ENCODE measurements around the gene ARHGEF16.

Gene ARHGEF16

DNA sequence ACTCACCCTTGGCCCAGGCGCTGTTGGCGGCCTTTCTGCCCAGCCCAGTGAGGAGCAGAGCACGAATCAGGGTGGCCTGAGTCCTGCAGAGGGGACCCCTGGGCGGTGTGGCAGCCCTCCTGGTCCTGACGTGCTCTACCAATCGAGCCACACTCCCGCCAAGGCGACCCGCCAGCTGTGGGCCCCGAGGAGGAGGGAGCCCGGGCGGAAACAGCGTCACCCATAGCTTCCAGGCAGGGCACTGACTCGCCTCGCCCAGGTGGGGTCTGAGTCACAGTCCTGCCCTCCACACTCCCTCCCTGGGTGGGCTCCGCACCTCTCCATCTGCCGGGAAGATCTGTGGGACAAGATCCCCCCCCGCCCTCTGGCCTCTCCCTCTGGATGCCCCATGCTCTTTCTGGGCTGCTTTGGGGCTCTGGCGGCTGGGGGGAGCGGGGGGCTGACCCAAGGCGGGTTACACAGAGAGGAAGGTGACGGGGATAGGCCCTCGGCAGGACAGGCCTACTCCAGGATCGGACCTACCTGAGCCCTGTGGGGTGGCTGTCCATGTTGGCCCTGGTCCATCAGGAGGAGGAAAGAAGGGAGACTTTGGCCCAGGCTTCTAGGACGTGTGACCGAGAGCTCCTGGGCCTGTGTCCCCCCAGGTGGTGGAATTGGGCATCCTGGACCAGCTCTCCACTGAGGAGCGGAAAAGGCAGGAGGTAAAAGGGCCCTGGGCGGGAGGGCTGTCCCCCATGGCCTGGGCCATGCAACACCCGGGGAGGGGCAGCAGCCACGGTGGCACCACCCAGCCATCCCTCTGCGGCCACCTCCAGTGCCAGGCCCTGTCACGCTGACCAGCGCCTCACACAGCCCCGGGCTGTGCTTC, 14.0 kb downstream of the ARHGEF16 start:
- DNase-seq (ENCODE audit: low spot score) = no peak

DNA sequence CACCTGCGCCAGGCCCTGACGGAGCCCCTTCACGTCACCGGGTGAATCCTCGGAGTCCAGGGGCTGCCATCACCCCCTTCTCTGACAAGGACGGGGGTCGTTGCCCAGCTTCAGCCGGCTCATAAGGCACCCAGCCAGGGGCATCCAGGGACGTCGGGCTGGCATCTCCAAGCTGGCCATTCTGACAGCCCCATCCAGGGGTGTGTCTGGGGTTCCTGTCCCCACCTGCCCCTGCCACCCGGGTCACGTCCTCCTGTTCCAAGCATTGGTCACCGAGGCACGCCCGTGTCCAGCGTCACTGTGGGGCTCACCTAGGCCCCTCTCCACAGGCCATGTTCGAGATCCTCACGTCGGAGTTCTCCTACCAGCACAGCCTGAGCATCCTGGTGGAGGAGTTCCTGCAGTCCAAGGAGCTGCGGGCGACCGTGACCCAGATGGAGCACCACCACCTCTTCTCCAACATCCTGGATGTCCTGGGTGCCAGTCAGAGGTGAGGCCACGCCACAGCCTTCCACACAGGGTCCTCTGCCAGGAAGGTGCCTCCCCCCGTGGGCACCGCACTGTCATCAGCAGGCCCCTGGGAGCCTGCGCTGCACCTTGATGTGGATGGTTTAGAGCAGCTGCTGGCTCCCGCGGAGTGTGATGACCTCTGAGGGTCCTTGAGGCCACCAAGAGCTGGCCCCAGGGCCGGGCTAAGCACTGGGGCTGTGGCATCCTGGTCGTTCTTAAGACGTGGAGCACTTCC, 14.8 kb downstream of the ARHGEF16 start:
- no peak for DNase-seq (ENCODE audit: low spot score)

DNA sequence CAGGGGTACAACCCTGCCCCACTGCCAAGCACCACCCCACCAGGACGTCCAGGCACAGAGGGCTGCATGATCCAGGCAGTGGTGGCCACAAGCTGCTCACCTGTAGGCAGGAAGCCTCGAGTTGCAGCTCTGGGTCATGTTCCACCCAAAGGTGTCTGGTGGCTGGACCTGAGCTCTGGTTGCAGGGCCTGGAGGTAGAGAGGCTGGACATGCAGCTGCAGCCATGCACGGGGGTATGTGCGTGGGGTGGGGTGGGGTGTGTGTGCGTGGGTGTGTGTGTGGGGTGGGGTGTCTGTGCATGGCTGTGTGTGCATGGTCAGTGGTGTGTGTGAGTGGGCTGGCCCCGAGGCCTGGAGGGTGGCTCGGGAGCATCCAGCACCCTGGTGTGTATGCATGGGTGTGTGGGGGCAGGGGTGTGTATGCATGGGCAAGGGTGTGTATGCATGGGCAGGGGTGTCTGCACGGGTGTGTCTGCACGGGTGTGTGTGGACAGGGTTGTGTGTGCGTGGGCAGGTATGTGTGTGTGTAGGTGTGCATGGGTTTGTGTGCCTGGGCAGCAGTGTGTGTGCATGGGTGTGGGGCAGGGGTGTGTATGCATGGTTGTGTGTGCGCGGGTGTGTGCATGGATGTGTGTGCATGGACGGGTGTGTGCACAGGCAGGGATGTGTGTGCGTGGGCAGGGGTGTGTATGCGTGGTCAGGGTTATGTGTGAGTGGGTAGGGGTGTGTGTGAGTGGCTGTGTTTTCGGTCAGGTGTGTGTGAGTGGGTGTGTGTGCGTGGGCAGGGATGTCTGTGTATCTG, 15.6 kb downstream of the ARHGEF16 start:
- no peak for DNase-seq (ENCODE audit: low spot score)

DNA sequence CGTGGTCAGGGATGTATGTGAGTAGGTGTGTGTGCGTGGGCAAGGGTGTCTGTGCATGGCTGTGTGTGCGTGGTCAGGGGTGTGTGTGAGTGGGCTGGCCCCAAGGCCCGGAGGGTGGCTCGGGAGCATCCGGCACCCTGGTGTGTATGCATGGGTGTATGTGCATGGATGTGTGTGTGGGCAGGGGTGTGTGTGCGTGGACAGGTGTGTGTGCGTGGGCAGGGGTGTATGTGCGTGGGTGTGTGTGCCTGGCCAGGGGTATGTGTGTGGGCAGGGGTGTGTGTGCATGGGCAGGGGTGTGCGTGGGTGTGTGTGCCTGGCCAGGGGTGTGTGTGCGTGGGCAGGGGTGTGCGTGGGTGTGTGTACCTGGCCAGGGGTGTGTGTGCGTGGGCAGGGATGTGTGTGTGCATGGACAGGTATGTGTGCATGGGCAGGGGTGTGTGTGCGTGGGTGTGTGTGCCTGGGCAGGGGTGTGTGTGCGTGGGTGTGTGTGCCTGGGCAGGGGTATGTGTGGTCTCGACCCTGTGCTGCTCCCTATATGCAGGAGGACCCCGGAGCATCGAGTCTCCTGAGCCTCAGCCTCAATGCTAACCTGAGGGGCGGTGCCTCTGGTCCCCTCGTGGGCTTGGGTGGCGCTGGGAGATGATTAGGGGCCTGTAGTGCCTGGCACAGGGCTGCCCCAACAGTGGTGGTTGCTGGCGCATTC, 16.3 kb downstream of the ARHGEF16 start:
- DNase-seq (ENCODE audit: low spot score) = no peak

DNA sequence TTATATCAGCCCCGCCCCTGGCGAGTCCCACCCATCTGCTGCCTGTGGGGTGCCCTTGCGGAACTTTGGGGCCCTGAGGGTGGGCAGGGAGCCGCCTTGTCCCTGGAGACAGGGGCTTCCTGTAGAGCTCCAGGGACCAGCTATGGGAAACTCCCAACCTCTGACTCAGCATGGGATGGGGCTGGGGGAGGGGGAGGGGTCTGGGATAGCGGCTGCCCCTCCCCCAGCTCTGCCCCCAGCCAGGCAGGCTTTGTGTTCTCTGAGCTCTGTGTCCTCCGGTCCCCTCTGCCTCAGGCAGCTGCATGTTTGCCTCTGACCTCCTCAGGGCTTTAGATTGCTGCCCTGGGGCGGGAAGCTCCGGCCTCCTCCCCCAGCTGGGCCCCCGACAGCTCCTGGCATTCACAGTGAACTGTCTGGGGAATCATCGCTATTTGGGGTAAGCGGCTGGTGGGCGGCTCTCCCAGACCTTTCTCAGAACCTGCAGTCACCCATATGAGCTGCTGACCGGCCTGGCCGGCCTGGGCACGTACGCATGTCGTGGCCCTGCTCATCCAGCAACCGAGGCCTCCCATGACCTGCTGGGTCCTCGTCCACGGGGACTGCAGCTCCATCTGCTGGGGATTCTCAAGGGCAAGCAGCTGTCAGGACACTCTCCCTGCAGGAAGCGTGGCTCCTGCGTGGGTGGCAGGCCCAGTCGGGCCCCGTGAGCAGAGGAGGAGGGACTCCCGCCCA, 17.1 kb downstream of the ARHGEF16 start:
- DNase-seq (ENCODE audit: low spot score) = peak; percentile 51

DNA sequence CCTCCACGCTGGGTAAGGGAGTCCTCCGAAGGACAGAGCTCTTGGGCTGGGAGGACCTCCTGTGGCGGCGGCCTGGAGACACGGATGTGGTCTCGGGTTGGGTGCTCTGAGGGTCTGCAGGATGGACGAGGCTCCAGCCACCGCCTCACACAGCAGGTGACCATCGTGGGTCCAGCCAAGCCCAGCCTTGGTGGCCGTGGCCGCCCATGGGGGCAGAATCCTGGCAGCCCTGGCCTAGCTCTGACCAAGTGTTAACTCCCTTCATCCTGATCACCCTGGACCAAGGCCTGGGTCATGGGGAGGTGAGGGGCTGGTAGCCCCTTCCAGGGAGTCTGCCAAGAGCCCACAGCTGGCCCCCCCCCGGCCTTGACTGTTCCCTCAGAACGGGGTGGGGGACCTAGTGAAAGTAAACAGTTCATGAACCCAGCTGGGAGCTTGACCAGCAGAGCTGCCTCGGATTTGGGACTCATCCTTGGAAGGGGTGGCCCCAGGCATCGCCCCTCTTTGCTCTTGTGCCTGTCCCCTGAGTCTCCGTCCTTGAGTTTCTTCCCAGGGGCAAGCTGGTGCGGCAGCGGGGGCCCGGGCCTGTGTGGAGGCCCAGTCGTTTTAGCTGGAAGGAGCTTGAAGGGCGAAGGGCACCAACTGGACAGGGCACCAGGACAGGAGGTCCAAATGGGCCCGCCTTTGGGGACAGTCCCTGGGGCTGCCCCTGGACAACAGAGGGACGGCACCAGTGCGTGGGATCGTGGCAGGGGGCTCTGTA, 17.8 kb downstream of the ARHGEF16 start:
- DNase-seq (ENCODE audit: low spot score) = no peak

DNA sequence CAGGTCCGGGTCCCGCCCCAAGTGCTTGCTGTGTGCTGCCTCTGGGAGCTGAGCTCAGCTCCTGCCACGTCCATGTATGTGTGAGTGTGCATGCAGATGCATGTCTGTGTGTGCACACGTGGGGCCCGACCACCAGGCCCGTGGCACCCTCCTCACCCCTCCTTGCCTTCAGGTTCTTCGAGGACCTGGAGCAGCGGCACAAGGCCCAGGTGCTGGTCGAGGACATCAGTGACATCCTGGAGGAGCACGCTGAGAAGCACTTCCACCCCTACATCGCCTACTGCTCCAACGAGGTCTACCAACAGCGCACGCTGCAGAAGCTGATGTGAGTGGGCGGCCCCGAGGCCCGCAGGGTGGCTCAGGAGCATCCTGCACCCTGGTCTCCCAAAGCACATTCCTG, 18.4 kb downstream of the ARHGEF16 start:
- DNase-seq (ENCODE audit: low spot score) = no peak

DNA sequence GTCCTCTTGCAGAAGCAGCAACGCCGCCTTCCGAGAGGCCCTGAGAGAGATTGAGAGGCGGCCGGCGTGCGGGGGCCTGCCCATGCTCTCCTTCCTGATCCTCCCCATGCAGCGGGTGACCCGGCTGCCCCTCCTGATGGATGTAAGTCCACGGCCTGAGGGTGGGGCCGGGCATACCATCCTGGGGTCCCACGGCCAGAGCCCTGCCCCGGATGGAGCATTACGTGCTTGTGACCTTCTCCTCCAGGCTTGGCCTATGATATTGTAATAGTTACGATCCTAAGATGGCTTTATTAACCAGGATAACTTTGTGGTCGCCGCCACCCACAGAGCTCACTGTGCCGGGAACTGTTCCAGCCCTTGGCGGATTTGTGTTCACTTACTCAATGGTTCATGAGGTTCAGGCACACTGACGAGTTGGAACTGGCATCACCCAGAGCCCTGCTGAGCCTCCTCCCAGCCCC, 18.9 kb downstream of the ARHGEF16 start:
- DNase-seq (ENCODE audit: low spot score) = no peak

DNA sequence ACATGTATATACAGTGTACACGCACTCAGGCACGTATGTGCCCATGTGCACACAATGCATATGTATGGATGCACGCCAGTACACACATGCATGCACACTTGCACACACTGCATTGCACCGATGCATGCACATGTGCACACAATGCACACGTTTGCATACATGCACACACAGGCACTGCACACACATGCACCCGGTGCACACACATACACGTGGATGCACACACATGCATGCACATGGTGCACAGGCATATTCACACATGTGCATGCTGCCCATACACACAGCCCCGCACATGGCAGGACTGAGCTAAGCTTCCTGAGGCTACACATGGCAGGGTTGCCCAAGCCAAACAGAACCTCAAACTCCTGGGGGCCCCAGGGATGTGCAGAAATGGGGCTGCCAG, 19.6 kb downstream of the ARHGEF16 start:
- no peak for DNase-seq (ENCODE audit: low spot score)

DNA sequence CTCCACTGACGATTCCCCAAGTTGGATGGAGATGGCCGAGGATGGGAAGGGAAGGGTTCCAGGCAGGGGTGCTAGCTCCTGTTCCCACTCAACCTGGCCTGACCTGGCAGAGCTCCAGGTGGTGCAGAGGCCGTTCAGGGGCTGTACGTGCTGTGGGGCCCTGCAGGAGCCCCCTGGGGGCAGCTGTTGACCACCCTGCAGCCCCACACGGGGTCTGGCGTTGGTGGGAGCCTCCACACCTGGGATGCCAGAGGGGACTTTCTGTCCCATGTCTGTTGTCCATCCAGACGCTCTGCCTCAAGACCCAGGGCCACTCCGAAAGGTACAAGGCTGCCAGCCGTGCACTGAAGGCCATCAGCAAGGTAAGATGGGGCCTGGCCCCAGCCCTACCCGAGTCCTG, 20.0 kb downstream of the ARHGEF16 start:
- no peak for DNase-seq (ENCODE audit: low spot score)

DNA sequence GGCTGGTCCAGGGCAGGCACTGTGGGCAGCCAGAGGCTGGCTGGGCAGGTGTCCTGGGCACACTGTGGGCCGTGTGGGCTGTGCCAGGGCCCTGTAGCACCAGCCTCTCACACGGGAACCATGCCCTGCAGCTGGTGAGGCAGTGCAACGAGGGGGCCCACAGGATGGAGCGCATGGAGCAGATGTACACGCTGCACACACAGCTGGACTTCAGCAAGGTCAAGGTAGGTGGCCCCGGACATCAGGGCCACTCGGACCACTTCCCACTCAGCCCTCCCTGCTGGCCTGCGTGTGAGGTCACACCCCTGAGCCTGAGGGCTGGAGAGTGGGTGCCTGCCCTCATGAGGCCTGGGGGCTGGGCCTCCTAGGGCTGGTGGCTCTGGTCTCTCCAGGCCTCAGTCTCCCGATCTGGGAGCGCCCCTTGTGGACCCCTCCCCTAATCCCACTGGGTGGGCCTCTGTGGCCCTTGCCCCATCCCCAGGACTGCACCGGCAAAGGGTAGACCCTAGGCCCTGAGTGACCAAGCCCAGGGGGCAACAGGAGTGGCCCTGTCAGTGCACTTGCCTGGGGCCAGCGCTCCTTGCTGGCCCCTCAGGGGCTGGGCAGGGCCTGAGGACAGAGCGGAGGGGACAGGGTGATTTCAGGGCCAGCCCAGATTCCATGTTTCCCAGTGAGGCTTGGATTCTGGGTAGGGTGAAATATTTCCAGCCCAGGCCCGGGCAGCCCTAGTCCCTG, 21.5 kb downstream of the ARHGEF16 start:
- DNase-seq (ENCODE audit: low spot score) = no peak

DNA sequence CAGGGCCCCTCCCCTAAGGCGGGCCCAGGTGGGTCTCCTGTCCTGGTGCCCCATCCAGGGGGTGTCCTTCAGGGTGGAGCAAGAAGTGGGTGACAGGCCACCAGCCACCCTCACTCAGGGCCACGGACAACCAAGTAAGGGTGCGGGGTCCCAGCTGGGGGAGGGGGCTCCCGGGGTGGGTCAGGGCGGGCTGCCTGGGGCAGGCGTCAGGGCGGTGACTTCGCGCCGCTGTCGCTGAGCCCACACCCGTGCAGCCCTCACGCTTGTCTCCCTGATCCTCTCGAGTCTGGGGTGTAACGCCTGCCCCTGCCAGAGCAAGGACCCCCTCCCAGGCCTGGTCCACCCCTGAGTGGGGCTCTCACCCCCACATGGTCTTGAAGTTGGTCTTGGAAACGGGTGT, 22.2 kb downstream of the ARHGEF16 start:
- no peak for DNase-seq (ENCODE audit: low spot score)

DNA sequence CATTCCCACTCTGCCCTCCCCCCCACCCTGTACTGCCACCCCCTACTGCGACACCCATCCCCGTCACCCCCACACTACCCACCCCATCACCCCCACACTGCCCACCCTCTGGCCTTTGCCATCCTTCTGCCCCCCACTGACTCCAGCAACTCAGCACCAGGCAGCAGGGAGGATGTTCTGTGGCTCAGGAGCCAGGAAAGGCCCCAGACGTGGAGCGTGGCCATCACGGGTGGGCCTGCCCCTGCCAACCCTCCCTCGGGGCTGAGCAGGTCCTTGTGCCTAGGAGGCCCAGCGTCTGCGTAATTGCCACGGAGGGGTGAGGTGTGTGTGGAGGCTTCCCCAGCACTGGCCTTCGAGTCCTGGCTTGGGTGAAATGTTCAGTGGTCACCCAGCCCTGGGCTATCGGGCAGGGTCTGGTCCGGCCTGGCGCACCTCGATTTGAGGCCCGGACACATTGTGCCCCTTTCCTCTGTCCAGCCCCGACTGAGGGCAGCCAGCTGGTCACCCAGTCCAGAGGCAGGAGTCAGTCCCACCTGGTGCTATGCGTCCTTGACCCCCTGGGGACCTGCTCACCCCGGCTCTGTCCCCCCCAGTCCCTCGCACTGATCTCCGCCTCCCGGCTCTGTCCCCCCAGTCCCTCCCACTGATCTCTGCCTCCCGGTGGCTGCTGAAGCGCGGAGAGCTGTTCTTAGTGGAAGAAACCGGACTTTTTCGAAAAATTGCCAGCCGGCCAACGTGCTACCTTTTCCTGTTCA, 23.0 kb downstream of the ARHGEF16 start:
- no peak for DNase-seq (ENCODE audit: low spot score)

DNA sequence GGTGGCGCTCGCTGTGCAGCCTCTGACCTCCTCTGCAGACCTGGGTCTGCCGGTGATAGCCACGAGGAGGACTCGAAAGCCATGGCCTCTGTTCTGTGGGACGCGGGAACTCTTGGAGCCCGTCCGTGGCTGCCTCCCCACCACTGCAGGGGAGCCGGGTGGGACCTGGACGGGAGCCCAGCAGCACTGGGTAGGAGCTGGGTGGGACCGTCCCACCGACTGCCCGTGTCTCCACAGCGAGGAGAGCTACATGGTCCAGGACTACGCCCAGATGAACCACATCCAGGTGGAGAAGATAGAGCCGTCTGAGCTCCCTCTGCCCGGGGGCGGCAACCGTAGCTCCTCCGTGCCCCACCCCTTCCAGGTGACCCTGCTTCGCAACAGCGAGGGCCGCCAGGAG, 23.7 kb downstream of the ARHGEF16 start:
- DNase-seq (ENCODE audit: low spot score) = no peak

DNA sequence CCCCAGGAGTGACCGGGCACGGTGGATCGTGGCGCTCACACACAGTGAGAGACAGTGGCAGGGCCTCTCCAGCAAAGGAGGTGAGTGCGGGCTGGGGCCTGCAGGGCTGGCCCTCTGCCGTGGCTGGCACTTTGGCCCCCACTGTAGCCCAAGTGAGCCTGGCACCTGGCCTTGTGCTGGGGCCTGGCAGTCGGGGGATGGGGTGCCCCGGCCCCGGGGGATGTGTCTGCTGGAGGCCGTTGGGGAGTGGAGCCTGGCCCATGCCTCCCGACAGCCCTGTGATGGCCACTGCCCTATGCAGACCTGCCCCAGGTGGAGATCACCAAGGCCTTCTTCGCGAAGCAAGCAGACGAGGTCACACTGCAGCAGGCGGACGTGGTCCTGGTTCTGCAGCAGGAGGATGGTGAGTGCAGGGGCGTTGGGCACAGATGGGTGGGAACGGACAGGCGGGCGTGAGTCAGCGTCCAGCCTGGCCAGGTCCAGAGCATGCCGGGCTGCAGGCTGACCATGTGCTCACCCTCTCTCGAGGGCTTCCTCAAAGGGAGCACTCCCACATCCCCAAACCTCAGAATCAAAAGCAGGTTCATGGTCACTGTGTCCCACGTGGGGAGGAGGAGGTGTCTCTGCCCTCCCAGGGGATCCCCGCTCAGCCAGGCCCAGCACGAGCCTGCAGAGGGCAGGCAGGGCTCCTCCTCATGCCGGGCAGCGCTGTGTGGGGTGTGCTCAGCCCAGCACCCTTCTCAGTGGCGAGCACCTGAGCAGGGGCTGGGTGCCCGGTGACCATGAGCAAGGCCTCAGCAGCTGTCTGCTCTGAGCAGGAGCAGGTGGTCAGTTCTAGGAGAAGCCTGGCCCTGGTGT, 25.3 kb downstream of the ARHGEF16 start:
- no peak for DNase-seq (ENCODE audit: low spot score)

DNA sequence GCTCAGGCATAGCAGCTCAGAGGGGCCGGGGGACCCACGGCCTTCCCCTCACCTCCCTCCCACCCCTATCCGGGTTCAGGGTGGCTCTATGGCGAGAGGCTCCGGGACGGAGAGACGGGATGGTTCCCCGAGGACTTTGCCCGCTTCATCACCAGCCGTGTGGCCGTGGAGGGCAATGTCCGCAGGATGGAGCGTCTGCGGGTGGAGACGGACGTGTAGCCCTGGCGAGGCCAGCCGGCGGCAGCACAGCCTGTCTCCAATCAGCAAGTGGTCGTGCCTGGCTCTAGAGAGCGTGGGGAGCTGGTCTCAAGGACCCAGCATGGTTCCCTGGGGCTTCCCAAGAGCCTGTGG, 25.9 kb downstream of the ARHGEF16 start:
- no peak for DNase-seq (ENCODE audit: low spot score)

DNA sequence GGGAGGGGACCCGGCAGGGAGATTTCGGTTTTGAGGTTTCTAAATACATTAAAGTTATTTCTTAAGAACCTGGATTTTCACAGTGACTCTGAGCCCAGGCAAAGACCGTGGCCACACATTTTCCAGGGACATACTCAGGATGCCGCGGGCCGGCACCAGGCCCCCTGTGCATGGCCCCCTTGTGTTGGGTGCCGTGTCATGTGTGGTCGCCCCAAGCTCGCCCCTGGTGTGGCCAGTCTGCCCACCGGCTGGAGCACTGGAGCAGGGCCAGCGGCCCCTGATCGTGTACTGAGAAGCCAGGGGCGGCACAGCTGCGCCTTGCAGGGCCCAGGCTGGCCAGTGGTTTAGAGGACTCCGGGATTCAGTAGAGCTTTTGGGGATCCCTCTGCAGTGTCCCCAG, 26.6 kb downstream of the ARHGEF16 start:
- DNase-seq (ENCODE audit: low spot score) = no peak

DNA sequence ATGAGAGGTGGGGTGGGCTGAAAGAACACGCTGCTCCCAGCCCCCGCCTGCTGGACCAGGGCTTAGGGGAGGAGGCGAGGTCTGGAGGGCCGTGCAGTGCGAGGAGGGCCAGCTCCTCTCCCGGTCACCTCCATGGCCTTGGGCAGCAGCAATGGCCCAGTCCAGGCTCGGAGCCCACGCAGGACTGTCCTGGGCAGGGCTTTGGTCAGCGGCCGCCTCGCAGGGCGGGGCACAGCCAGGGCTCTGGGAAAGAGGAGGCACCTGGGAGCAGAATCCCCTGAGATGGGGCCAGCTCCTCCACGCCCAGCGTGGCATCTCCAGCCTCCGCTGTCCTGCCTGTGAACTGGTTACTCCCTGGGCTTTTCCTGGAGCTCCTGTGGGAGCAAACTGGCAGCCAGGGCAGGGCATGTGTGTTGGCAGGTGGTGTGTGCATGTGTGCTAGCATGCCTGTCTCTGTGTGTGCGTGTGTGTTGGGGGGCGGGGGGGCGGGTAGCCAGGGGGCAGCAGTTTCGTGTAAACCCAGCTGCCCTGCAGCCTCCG, 27.4 kb downstream of the ARHGEF16 start:
- no peak for DNase-seq (ENCODE audit: low spot score)
